Mammary microvascular endothelial cell (primary cell): ENCODE data around the gene SCN1B. TPM values are rescaled to one million over a fixed set of nuclear protein-coding genes. Genes with fewer than 3 reads are reported as not detected.

Experiments used
- total RNA-seq: library from RNA; depleted of rRNA; stranded (reverse); fragments of >200 nt; gene quantifications from 2 replicates; pipeline ENCODE4 v1.2.3, GENCODE V29; 2015

Gene SCN1B
- 10.1 and 15.4 TPM in 2 replicates for total RNA-seq

GRCh38 chr19:35030257-35031071 lies at the start of gene SCN1B:
Gene SCN1B (plus strand): TSS chr19:35030470. CDS start chr19:35030821, 351 bp downstream.

GRCh38 chr19:34999498-35000337 lies 30.6 kb upstream of the SCN1B start, which contains the start of gene GRAMD1A:
Gene GRAMD1A (plus strand): TSS chr19:35000323. CDS start chr19:35000479, 156 bp downstream.

GRCh38 chr19:35041548-35042055 lies 11.3 kb downstream of the SCN1B start, which contains the start of gene HPN:
Gene HPN (plus strand): TSS chr19:35041721. CDS start chr19:35042507, 786 bp downstream.

Other genes starting within 250 kb of the SCN1B start
- 2.8 and 3.5 TPM in 2 replicates for gene ZNF30, start 103.6 kb upstream of the SCN1B start, total RNA-seq
- gene ZNF792, start 66.2 kb upstream of the SCN1B start, total RNA-seq = 9.3 and 11.1 TPM in 2 replicates
- 45.6 and 49.5 TPM in 2 replicates for gene GRAMD1A, start 30.1 kb upstream of the SCN1B start, total RNA-seq
- not detected in 2 replicates for gene HPN, start 11.3 kb downstream of the SCN1B start, total RNA-seq
- gene FXYD3, start 85.4 kb downstream of the SCN1B start, total RNA-seq = not detected in 2 replicates
- gene LGI4, start 104.6 kb downstream of the SCN1B start, total RNA-seq = not detected in 2 replicates
- gene FXYD1, start 108.4 kb downstream of the SCN1B start, total RNA-seq = not detected in 2 replicates
- not detected in 2 replicates for gene FXYD7, start 112.8 kb downstream of the SCN1B start, total RNA-seq
- gene FXYD5, start 124.3 kb downstream of the SCN1B start, total RNA-seq = 257 and 258 TPM in 2 replicates
- gene FAM187B, start 198.3 kb downstream of the SCN1B start, total RNA-seq = not detected in 2 replicates
- 0.93 and 2.0 TPM in 2 replicates for gene LSR, start 218.5 kb downstream of the SCN1B start, total RNA-seq
- 63.6 and 70.2 TPM in 2 replicates for gene USF2, start 238.5 kb downstream of the SCN1B start, total RNA-seq